Upper lobe of right lung (tissue), 1 donor: ENCODE data around the gene ASIC3. TPM values are rescaled to one million over a fixed set of nuclear protein-coding genes. Genes with fewer than 3 reads are reported as not detected.

Source experiments
- ATAC-seq: fragments of 200-7000 bp; cut with Tn5 transposase; one replicate; pipeline ENCODE4 v1.9.1; 2020; ENCODE audit warnings: mild to moderate bottlenecking, moderate library complexity
- DNase-seq: peaks from one replicate; pipeline ENCODE4 v3.0.0-alpha.2; 2020
- H3K27ac ChIP-seq: fragments of 200-600 bp; one replicate; pipeline ENCODE4 v1.8.0; 2022
- H3K27me3 ChIP-seq: fragments of 200-600 bp; one replicate; pipeline ENCODE4 v1.8.0; 2022; ENCODE audit warnings: mild to moderate bottlenecking
- H3K36me3 ChIP-seq: fragments of 200-600 bp; one replicate; pipeline ENCODE4 v1.8.0; 2022
- H3K4me1 ChIP-seq: fragments of 200-600 bp; one replicate; pipeline ENCODE4 v1.8.0; 2022
- H3K4me3 ChIP-seq: fragments of 200-600 bp; one replicate; pipeline ENCODE4 v1.8.0; 2022; ENCODE audit warnings: mild to moderate bottlenecking
- H3K9me3 ChIP-seq: fragments of 200-600 bp; one replicate; pipeline ENCODE4 v1.8.0; 2022
- intact Hi-C: fragments of 100-400 bp; cut with DNase I; formaldehyde crosslinking; loops from one replicate; pipeline ENCODE4 v1.11.0; 2022
- total RNA-seq: library from RNA; stranded (reverse); fragmentation: NEBNext Ultra II Directional; extraction: Animal tissue kit (Norgen Biotek cat#: 25700); gene quantifications from one replicate; pipeline ENCODE4 v1.2.1, GENCODE V29; 2021
- TF ChIP-seq, protein P1 (sequence below): fragments of 200-600 bp; IDR thresholded peaks from one replicate; pipeline ENCODE4 v1.8.0; 2022; ENCODE audit warnings: antibody characterized with exemption
- donor health status: DM: no; HTN: yes; CAD: no; lungs with severe emphysema.

The ASIC3 gene
- total RNA-seq, 1 donor from 2014 or later, result 2.6 TPM

GRCh38 chr7:151018421-151019129 lies 29.8 kb upstream of the ASIC3 start:
- intact Hi-C loops, result no loop called here

GRCh38 chr7:151019130-151019447 lies 29.2 kb upstream of the ASIC3 start:
- ATAC-seq (no peak), DNase-seq (no peak)
- intact Hi-C loops, result no loop called here
- H3K36me3 ChIP-seq, result no peaks in the 10 kb centered on the region
- peak overlapping the region; percentile 26 for H3K4me3 ChIP-seq
- no peaks in the 10 kb centered on the region for H3K9me3 ChIP-seq
- TF ChIP-seq, protein P1, sequence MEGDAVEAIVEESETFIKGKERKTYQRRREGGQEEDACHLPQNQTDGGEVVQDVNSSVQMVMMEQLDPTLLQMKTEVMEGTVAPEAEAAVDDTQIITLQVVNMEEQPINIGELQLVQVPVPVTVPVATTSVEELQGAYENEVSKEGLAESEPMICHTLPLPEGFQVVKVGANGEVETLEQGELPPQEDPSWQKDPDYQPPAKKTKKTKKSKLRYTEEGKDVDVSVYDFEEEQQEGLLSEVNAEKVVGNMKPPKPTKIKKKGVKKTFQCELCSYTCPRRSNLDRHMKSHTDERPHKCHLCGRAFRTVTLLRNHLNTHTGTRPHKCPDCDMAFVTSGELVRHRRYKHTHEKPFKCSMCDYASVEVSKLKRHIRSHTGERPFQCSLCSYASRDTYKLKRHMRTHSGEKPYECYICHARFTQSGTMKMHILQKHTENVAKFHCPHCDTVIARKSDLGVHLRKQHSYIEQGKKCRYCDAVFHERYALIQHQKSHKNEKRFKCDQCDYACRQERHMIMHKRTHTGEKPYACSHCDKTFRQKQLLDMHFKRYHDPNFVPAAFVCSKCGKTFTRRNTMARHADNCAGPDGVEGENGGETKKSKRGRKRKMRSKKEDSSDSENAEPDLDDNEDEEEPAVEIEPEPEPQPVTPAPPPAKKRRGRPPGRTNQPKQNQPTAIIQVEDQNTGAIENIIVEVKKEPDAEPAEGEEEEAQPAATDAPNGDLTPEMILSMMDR, result no peak
- H3K4me1 ChIP-seq, result peaks cover 17% of the 10 kb centered on the region
- H3K27ac ChIP-seq, result no peak overlapping the region
- H3K27me3 ChIP-seq, result peaks cover 28% of the 10 kb centered on the region

More at GRCh38 chr7:151018421-151019129, 29.8 kb upstream of the ASIC3 start:
- peaks cover 17% of the 10 kb centered on the region for H3K4me1 ChIP-seq
- H3K27ac ChIP-seq, result no peak overlapping the region
- TF ChIP-seq, protein P1, result no peak
- no peaks in the 10 kb centered on the region for H3K36me3 ChIP-seq
- DNase-seq, result no peak
- H3K4me3 ChIP-seq, result peak overlapping the region; percentile 26
- ATAC-seq, result peak; percentile 34
- no peaks in the 10 kb centered on the region for H3K9me3 ChIP-seq
- H3K27me3 ChIP-seq, result peaks cover 30% of the 10 kb centered on the region

GRCh38 chr7:151020231-151020630 lies 28.1 kb upstream of the ASIC3 start:
- intact Hi-C loops, result no loop called here
- DNase-seq, result no peak
- Histone ChIP-seq H3K4me1 (peaks cover 17% of the 10 kb centered on the region), H3K9me3 (no peaks in the 10 kb centered on the region), H3K4me3 (no peak overlapping the region), H3K27ac (no peak overlapping the region), H3K27me3 (peaks cover 28% of the 10 kb centered on the region), H3K36me3 (no peaks in the 10 kb centered on the region)
- TF ChIP-seq, protein P1, result no peak
- no peak for ATAC-seq

- Histone ChIP-seq H3K27ac (no peak overlapping the region), H3K9me3 (no peaks in the 10 kb centered on the region), H3K4me1 (peaks cover 10% of the 10 kb centered on the region), H3K27me3 (peaks cover 21% of the 10 kb centered on the region), H3K4me3 (no peak overlapping the region), H3K36me3 (no peaks in the 10 kb centered on the region)
- TF ChIP-seq, protein P1, result no peak
- no peak for DNase-seq
- intact Hi-C loops, result no loop called here
- no peak for ATAC-seq
These were observed 25.1 kb upstream of the ASIC3 start for GRCh38 chr7:151023232-151023631.

- Histone ChIP-seq H3K27me3 (peaks cover 13% of the 10 kb centered on the region), H3K4me3 (no peak within 1 kb of the TSS), H3K27ac (no peak within 1 kb of the TSS), H3K4me1 (peaks cover 7% of the 10 kb centered on the region), H3K36me3 (no peaks in the 10 kb centered on the region), H3K9me3 (no peaks in the 10 kb centered on the region)
- intact Hi-C loops, result no loop called here
- TF ChIP-seq, protein P1, result no peak
- DNase-seq, result no peak
- no peak for ATAC-seq
These were observed 23.8 kb upstream of the ASIC3 start, which contains the start of gene ATG9B for GRCh38 chr7:151024435-151025056. Gene ATG9B (minus strand): TSS chr7:151024494. CDS start chr7:151024423, 71 bp downstream.
